ENCODE results near the gene ARRDC3. TPM values are rescaled to one million over a fixed set of nuclear protein-coding genes. Genes with fewer than 3 reads are reported as not detected.
"Not testable (repeated sequence)": the region's sequence is repeated elsewhere in the genome, so short reads cannot be mapped to it uniquely, and the experiment has no call there.

The ARRDC3 gene
- polyA plus RNA-seq, 1 donor = 138 TPM

DNA sequence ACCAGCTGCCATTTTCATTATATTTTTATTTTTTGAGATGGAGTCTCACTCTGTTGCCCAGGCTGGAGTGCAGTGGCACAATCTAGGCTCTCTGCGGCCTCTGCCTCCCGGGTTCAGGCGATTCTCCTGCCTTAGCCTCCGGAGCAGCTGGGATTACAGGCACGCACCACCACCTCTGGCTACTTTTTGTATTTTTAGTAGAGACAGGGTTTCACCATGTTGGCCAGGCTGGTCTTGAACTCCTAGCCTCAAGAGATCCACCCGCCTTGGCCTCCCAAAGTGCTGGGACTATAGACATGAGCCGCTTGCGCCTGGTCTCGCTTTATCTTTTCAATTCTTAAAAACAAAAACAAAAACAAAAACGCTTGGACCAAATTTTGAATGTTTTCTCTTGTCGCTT lies 2.5 kb upstream of the ARRDC3 start:
- DNase-seq = not testable (repeated sequence)

DNA sequence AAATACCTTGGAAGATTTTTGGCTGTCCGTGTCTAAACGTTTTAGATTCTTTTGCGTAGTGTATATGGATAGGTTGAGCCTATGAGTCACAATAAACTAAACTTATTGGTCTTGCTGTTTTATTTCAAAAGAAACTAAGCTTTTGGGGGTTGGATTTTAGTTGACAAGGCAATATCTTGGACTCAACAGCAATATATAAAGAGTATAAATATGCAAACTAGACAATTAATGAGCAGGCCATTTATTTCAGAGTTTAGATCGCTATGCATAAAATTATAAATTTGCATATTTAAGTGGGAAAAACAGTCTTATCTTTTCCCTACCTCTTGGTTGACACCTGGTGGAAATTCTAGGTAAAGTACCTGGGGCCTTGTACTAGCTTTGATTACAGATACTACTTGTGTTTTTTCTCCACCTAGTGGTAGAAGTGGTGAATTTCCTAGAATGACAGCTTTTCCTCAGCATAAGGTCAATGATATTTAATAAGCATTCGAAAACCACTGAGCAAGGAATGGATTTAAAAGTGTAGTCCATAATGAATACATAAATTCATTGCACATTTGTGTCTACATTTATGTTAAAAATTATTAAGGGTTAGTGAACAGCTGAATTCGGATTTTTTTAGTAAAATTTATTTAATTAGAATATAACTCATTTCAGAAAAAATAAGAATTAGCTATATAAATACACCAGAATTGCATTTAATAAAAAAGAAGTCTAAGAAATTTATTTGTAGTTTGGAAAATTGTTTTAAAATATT lies 1.7 kb upstream of the ARRDC3 start:
- peak; percentile 93 for DNase-seq

DNA sequence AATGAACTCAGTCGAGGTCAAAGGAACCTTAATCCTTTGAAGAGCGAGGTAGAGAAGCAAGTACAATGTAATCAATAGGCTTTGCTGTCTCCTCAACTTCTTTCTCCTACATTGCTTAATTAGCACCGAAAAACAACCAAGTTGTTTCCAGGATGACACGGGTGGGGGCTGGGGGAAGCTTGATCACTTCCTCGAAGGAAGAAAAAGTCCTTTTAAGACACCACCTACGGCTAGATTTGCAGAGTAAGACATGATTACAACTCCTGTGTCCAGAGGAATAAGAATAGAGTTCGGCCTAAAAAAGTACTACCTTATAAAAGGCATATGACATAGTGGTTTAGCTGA lies 811 bp upstream of the ARRDC3 start:
- peak; percentile 59 for DNase-seq

DNA sequence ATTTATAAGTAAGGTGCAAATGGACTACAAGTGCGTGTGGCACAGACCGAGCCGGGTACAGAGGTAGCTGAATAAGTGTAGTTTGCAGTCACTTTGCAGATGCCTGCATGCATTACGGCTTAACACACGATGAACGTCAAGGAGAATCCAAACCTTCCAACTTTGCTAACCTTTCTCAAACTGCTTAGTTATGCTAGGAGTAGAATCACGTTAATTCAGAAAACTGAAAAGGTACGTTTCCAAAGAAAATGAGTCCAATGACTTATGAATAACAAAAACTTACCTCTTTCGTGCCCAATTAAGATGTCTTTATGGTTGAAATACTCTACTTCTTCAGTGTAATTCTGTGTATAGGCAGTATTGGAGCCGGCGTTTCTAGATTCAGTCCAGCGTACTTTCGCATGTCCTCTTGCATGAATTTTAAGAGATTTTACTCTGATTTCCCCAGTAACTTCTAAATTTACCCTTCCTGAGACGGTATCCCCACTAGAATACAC lies 539 bp downstream of the ARRDC3 start:
- DNase-seq = peak; percentile 64

DNA sequence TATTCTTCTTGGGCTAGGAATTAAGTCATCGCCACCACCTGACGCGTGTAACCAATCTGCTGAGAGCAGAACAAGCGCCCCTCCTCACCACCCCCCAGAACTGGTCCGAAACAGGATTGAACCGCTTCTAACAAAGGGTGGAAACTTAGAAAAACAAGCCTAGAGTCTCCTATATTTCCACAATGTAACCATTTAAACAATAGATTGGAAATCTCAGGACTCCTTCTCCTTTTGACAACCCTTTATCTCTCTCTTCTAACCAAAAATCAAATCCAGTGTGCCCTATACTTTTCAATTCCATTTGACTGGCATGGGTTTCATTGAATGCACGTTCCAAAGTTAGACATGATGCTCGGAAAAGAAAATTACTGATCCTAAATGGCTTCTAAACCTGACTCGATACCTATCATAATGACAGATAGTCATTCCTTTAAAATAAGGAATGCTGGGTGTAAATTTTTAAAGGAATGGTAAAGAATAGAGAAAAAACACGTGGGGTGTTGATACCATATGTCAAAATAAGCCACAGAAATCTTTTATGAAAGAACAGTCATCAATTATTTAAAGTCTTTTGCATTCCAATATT lies 1.2 kb downstream of the ARRDC3 start:
- DNase-seq = peak; percentile 94

DNA sequence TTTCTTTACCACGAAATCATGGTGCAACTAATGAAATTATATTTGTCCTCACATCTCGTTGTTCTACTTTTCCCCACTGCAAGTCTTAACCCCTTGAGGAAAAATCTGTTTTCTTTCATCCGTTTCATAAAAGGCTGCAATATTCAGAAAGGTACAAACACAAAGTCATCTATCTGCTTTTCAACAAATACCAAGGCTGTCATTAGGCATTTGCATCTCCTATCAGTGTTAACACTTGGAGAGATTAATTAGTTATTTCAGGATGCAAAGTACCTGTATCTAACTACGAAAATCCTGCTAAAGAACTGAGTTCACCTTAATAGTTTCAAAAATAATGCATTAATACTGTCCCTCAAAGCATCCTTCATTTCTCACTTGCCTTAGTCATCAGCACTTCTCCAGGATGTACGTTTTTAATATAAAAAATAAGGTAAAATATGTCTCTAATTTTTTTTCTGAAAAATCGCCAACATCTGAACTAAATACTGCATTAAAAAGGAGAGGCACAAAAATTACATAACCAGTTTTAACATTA lies 1.8 kb downstream of the ARRDC3 start:
- no peak for DNase-seq

DNA sequence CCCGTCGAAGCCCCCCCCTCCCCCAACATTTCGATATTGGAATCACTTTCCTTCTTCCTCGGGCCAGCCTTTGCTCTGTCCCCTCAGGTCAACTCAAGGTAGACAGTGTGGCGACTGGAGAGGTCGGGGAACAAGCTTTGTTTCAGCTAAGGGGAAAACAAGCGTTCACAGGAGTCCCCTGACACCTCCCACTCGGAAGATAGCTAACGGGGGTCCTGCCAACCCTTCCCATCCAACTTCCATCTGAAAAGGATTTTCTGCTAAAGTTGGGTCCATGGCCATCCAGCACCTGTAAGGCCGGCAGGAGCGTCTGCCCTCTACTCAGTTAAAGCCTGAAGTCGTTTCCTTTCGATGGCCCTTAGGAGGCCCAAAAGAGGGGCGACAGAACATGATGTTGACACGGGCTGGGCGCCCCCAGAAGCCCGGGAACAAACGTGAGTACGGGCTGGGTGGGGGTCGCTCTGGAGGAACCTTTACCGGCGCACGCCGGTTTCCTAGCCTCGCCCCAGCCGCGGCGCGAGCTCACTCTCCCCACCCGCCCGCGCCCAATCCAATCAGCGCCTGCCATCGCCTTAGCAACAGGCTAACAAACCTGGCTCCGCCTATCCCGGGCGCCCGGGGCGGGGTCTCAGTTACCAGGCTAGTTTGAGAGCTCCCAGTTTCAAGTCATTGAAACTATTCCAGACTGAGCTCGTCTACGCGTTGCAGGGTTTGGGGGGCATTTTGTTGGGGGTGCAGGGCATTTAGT lies 2.5 kb downstream of the ARRDC3 start:
- DNase-seq = peak; percentile 99

DNA sequence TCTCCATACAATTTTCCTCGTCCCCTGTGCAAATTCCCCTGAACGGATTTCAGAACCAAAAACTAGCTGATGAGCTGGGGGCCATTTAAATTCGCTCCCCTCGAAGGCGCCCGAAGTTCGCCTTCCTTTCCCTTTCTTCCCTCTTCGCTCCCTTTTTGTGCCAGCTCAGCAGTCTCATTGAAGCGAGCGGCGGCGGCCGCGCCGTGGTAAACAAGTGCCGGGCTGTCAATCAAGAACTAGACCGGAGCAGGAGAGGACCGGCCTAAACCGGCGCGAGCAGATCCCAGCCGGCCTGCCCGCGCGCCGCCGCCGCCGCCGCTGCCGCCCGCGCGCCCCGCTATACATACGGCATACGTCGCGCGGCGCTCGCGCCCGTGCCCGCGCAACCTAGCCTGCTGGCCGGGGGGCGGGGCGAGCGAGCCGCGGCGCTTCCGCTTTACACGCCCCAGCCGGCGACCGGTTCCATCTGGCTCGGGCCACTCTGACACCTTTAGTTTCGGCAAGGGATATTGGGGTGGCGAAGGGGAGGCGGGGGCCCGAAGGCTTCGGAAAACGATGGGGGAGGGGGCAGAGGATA lies 3.1 kb downstream of the ARRDC3 start:
- DNase-seq = peak; percentile 93

DNA sequence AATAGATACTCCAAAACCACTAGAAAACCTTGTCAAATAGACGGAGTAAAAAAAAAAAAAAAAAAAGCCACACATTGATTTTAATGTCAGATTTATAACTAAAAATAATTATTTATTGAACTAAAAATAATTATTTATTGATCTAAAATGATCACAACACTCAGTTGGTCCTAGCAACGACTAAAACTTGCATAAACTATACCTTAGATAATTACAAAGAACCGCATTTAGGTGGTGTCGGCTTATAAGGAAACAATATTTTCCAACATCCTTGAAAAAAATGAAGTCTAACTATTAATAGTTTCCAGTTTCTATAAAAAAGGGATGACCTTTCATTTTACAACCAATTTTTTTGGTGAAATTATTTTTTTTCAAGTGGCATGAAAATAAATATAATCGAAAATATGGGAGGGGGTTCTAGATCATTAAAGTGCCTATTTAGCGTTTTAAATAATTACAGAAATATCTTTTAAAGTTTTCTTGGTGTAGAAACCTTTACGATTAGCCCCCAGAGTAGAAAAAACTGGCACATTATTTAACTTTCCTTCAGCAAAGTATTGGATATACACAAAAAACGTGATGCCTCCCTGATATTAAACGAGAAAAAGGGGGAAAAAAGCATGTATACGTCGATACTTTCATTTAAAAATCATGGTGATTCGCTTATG lies 3.7 kb downstream of the ARRDC3 start:
- DNase-seq = peak; percentile 26

DNA sequence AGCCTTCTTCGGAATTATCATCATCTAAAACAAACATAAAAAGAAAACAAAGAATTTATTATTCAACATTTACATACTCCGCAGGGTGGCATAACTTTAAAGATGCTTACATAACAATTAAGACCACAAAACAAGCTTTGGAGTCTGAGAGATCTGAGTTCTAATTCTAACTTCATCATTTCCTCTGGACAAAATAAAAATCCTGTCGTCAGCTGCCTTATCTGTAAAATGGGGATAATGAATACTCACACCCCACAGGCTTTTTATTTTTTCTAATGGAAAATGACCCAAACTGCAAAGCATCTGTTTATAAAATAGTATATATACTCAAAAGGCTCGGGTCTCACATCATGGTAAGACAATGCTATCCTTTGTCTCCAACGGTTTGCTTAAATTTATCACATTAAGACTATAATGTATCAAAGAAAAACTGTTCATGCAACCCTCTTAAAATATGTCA lies 4.3 kb downstream of the ARRDC3 start:
- DNase-seq = peak; percentile 34

DNA sequence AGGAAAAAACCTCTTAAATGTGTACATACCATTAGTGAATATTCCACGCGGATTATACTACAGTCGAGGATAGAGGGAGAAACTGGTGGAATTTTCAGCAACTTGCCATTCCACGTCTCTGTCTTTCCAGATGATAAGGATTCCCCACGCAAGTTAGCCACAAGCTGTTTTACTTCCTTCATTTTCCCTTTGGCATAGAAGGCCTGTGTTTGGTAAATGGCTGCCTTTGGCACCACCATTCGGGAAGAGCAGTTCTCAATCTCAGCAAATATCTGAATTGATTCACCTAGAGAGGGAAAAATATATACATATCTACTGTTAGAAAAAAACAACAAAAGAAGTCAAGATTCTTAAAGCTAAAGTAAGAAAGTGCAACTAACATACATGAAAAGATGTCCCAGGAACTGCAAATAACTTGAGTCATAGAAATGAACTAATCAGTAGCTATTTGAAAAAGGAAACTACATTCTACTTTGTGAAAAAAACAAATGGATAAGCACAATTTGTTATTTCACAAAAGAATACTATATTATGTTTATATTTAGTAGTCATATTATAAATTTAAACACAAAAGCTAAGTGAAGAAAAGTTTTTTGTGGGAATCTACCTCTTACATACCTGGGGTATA lies 8.1 kb downstream of the ARRDC3 start:
- no peak for DNase-seq

DNA sequence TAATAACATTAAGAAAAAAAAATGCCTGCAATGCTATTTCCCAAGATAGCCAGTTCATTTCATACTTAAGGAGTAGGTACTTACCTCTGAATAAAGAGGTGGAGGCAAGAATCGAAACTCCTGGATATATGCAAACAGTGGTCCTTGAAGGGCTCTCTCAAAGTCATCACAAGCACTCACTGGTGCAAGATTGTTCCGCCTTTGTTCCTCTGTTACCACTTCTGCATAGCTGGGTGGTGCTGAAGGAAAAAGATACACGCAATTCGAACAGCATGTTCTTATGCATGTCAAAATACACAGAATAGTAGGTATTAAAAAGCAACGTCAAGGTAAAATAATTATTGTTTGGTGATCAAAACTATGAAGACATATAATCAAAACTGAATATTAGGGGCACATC lies 9.5 kb downstream of the ARRDC3 start:
- no peak for DNase-seq

DNA sequence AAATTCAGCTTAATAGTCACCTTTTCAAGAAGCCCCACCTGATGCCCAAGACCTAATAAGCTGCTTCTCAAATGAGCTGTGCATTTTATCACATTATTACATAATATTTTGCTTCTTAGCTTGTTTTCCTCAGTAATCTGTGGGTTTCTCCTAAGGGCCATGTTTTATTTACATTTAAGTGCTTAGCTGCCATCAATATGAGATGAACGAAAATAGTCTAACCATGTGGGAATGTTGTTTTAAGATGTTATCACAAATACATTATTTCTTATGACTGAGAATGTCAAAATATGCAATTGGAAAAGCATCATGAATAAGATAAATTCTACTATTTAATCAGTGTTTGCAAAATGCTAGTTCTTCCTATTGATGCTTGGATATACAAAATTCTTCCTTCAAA lies 10.1 kb downstream of the ARRDC3 start:
- no peak for DNase-seq

DNA sequence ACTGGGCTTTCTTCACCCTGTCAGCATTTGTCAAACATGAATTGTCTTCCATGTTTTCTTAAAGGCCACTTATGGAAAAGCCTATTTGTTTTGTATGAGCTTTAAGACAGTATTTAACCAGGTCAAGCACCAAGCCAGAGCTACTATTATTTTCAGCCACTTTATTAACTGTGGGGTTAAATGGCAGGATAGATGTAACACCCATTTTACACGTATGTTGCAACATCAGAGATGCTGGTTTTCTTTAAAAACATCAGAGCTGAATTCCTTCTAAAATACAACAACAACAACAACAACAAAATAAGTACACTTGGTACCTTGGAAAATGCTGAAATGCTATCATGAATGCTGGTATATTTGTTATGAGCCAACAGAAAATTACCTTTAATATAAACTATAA lies 13.6 kb downstream of the ARRDC3 start:
- no peak for DNase-seq

DNA sequence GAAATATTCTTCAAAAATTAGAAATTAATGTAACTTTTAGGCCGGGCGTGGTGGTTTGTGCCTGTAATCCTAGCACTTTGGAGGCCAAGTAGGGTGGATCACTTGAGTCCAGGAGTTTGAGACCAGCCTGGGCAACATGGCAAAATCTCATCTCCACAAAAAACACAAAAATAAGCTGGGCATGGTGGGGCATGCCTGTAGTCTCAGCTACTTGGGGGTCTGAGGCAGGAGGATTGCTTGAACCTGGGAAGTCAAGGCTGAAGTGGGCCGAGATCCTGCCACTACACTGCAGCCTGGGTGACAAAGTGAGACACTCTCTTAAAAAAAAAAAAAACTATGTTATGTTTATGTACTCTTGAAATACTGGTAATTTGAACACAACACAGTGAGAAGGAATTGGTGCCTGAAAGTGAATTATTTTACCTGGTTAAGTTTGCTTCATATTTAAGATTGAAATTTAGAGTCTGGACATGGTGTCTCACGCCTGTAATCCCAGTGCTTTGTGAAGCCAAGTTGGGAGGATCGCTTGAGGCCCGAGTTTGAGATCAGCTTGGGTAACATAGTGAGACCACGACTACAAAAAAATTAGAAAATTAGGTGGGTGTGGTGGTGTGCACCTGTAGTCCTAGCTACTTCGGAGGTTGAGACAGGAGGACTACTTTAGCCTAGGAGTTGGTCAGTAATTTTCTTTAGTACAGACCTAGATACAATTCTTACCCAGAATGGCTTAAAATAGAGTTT lies 15.0 kb downstream of the ARRDC3 start:
- DNase-seq = no peak

DNA sequence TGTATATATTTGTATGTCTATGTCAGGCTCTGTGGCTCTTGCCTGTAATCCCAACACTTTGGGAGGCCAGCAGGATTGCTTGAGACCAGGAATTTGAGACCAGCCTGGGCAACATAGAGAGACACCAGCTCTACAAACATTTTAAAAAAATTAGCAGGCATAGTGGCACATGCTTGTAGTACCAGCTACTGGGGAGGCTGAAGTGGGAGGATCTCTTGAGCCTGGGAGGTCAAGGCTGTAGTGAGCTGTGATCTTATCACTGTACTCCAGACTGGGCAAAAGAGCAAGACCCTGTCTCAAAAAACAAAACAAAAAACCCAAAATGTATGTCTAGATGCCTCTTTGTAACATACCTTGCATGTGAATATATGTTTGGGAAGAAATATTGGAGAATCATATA lies 15.8 kb downstream of the ARRDC3 start:
- DNase-seq = no peak

DNA sequence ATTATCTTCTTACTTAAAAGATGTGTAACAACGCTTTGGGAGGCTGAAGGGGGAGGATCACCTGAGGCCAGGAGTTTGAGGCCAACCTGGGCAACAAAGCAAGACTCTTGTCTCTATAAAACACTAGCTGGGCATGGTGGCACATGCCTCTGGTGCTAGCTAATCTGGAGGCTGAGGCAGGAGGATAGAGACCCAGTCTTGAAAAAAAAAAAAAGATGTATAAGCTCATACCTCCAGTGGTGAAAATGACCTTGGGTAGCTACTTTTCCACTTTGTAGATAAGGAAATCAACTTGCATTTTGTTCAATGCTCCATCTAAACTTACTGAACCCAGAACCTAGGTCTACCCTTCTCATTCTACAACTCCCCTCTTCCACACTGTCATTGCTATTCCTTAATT lies 16.6 kb downstream of the ARRDC3 start:
- DNase-seq = no peak

DNA sequence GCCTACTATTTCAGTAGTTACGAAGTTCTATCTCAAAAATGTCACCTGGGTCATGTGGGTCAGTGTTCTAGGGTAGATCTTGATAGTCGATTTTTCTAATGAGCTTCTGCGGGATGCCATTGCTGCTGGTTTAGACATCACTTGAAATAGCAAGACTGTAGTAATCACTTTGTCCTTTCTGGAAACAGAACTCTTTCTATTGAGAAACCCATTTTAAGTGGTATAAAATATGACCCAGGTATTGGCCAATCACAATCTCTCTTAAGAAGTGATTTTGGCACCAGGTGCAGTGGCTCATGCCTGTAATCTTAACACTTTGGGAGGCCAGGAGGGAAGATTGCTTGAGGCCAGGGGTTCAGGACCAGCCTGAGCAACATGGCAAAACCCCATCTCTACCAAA lies 17.6 kb downstream of the ARRDC3 start:
- no peak for DNase-seq

DNA sequence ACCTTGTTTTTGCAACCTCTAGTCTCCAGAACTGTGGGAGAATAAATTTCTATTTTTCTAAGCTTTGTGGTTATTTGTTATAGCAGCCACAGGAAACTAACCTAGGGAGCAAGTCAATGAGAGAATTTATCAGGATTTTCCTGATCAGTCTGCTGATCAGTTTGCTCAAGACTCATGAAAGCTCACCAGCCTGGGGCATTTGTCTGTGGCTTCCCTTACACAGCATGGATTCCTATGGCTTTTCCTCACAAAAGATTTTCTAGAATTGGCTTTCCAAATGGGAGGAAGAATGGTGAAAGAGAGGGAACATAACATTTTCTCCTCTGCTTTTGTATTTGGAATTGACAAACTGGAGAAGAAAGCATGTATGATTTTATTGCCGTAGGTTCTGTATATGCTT lies 20.2 kb downstream of the ARRDC3 start:
- no peak for DNase-seq

DNA sequence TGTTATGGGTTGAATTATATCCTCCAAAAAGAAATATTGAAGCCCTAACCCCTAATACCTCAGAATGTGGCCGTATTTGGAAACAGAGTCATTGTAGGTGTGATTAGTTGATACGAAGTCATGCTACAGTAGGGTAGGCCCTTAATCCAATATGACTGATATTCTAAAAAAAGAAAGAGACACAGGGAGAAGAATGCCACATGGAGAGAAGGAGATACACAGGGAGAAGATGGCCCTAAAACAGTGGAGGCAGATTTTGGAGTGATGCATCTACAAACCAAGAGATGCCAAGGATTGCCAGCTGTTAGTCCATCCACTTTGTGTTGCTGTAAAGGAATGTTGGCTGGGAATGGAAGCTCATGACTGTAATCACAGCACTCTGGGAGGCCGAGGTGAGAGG lies 21.3 kb downstream of the ARRDC3 start:
- no peak for DNase-seq
